Activated CD8-positive, alpha-beta T cell treated with anti-CD3 and anti-CD28 coated beads for 36 hours (primary cell): ENCODE data around the gene GRIK3. TPM values are rescaled to one million over a fixed set of nuclear protein-coding genes. Genes with fewer than 3 reads are reported as not detected.

Experiments used
- ATAC-seq: fragments of 200-7000 bp; cut with Tn5 transposase; one replicate; pipeline ENCODE4 v1.10.0; 2021; ENCODE audit warnings: mild to moderate bottlenecking, moderate library complexity
- CTCF ChIA-PET: fragments of 350-600 bp; sonication (Branson Sonifier 250); formaldehyde crosslinking; loops from one replicate; lab custom pipeline; 2021; ENCODE audit warnings: antibody characterized with exemption; lab: Charles Lee
- POLR2A ChIA-PET: fragments of 350-600 bp; sonication (Branson Sonifier 250); formaldehyde crosslinking; loops from one replicate; lab custom pipeline; 2021; ENCODE audit warnings: antibody characterized with exemption; lab: Charles Lee
- DNase-seq: peaks from one replicate; pipeline ENCODE4 v3.0.0-alpha.2; 2020
- H3K27ac Mint-ChIP-seq: one replicate; pipeline ENCODE4 v1.8.0; 2021; ENCODE audit warnings: mild to moderate bottlenecking, mixed read lengths
- H3K27me3 Mint-ChIP-seq: one replicate; pipeline ENCODE4 v1.8.0; 2021; ENCODE audit warnings: mixed read lengths
- H3K36me3 Mint-ChIP-seq: one replicate; pipeline ENCODE4 v1.8.0; 2021; ENCODE audit warnings: low read depth, mixed read lengths
- H3K4me1 Mint-ChIP-seq: one replicate; pipeline ENCODE4 v1.8.0; 2021; ENCODE audit warnings: low read depth, mixed read lengths
- H3K4me3 Mint-ChIP-seq: one replicate; pipeline ENCODE4 v1.8.0; 2021; ENCODE audit warnings: mild to moderate bottlenecking, moderate library complexity, mixed read lengths
- H3K9me3 Mint-ChIP-seq: one replicate; pipeline ENCODE4 v1.8.0; 2021; ENCODE audit warnings: mixed read lengths
- CTCF ChIP-seq: fragments of 200-600 bp; IDR thresholded peaks from one replicate; pipeline ENCODE4 v1.8.0; 2022; ENCODE audit warnings: antibody characterized with exemption, mild to moderate bottlenecking
- intact Hi-C: fragments of 100-400 bp; cut with micrococcal nuclease; formaldehyde crosslinking; loops from one replicate; pipeline ENCODE4 v1.10.0; 2022
- total RNA-seq, 2 experiments: library from RNA; stranded (reverse); gene quantifications; one replicate each; pipeline ENCODE4 v1.2.3, GENCODE V29; 2021

GRIK3 gene
- total RNA-seq, 2 experiments from 2014 or later, result not detected

- H3K4me1 Mint-ChIP-seq, result no peaks in the 10 kb centered on the region
- no peaks in the 10 kb centered on the region for H3K36me3 Mint-ChIP-seq
- ChIA-PET CTCF (no interaction called here), POLR2A (no interaction called here)
- intact Hi-C loops, result no loop called here
- TF ChIP-seq CTCF, result no peak
- no peaks in the 10 kb centered on the region for H3K9me3 Mint-ChIP-seq
- peaks cover 7% of the 10 kb centered on the region for H3K27me3 Mint-ChIP-seq
- no peak overlapping the region for H3K4me3 Mint-ChIP-seq
- no peak for DNase-seq
- H3K27ac Mint-ChIP-seq, result no peak overlapping the region
- no peak for ATAC-seq
These were observed 52.3 kb downstream of the GRIK3 start for GRCh38 chr1:36981771-36982622.

- no peak for TF ChIP-seq CTCF
- Mint-ChIP-seq H3K9me3 (no peaks in the 10 kb centered on the region), H3K4me3 (no peak overlapping the region), H3K36me3 (no peaks in the 10 kb centered on the region), H3K4me1 (no peaks in the 10 kb centered on the region), H3K27me3 (peaks cover 7% of the 10 kb centered on the region), H3K27ac (no peak overlapping the region)
- DNase-seq, result no peak
- no peak for ATAC-seq
- ChIA-PET CTCF (no interaction called here), POLR2A (no interaction called here)
- intact Hi-C loops, result no loop called here
These were observed 53.2 kb downstream of the GRIK3 start for GRCh38 chr1:36981126-36981525.

GRCh38 chr1:36977731-36978406 lies 56.4 kb downstream of the GRIK3 start:
- intact Hi-C loops, result no loop called here
- Mint-ChIP-seq H3K4me1 (no peaks in the 10 kb centered on the region), H3K27me3 (peaks cover 4% of the 10 kb centered on the region), H3K27ac (no peak overlapping the region), H3K9me3 (no peaks in the 10 kb centered on the region), H3K36me3 (no peaks in the 10 kb centered on the region), H3K4me3 (no peak overlapping the region)
- ChIA-PET POLR2A (no interaction called here), CTCF (interaction anchor here (1.7 kb wide), 1 partner anchor 13 kb away, joined by 3 read pairs; no protein-coding TSS in a partner anchor)
- no peak for DNase-seq
- ATAC-seq, result no peak
- no peak for TF ChIP-seq CTCF

GRCh38 chr1:36975642-36976041 lies 58.7 kb downstream of the GRIK3 start:
- no peak for TF ChIP-seq CTCF
- H3K27ac Mint-ChIP-seq, result no peak overlapping the region
- H3K27me3 Mint-ChIP-seq, result peaks cover 4% of the 10 kb centered on the region
- POLR2A ChIA-PET, result no interaction called here
- DNase-seq, result no peak
- H3K9me3 Mint-ChIP-seq, result no peaks in the 10 kb centered on the region
- intact Hi-C loops, result no loop called here
- ATAC-seq, result no peak
- CTCF ChIA-PET, result no interaction called here
- no peaks in the 10 kb centered on the region for H3K4me1 Mint-ChIP-seq
- H3K4me3 Mint-ChIP-seq, result no peak overlapping the region
- no peaks in the 10 kb centered on the region for H3K36me3 Mint-ChIP-seq

- no peak overlapping the region for H3K27ac Mint-ChIP-seq
- no peak overlapping the region for H3K4me3 Mint-ChIP-seq
- ChIA-PET POLR2A (no interaction called here), CTCF (no interaction called here)
- no peaks in the 10 kb centered on the region for H3K4me1 Mint-ChIP-seq
- intact Hi-C loops, result no loop called here
- no peak for TF ChIP-seq CTCF
- no peak for DNase-seq
- H3K9me3 Mint-ChIP-seq, result no peaks in the 10 kb centered on the region
- H3K27me3 Mint-ChIP-seq, result no peaks in the 10 kb centered on the region
- no peak for ATAC-seq
- H3K36me3 Mint-ChIP-seq, result no peaks in the 10 kb centered on the region
These were observed 61.3 kb downstream of the GRIK3 start for GRCh38 chr1:36973056-36973455.
